Stimulated activated CD8-positive, alpha-beta memory T cell treated with anti-CD3 and anti-CD28 coated beads, Interleukin-2, amount 100 ng/mL, for 48 hours (primary cell): ENCODE data around the gene QSER1.
"Not testable (repeated sequence)": the region's sequence is repeated elsewhere in the genome, so short reads cannot be mapped to it uniquely, and the experiment has no call there.

Experiments
- DNase-seq, 2 donors: peaks; one replicate each; pipeline ENCODE4 v3.0.0-alpha.2; 2020; ENCODE audit warnings: low read depth in 2 of 2

The QSER1 gene

GRCh38 chr11:32935462-32936029 is 42.9 kb downstream of the QSER1 start:
- no peak for DNase-seq

- DNase-seq = not testable (repeated sequence)
Measured at GRCh38 chr11:32936178-32936577, 43.6 kb downstream of the QSER1 start.

GRCh38 chr11:32937283-32937682 is 44.7 kb downstream of the QSER1 start:
- DNase-seq = not testable (repeated sequence)

- no peak for DNase-seq
Measured at GRCh38 chr11:32939046-32939445, 46.4 kb downstream of the QSER1 start.

- DNase-seq = no peak
Measured at GRCh38 chr11:32939866-32940265, 47.3 kb downstream of the QSER1 start.

- no peak for DNase-seq
Measured at GRCh38 chr11:32940865-32941264, 48.3 kb downstream of the QSER1 start.

GRCh38 chr11:32947978-32948377 is 55.4 kb downstream of the QSER1 start:
- no peak for DNase-seq

GRCh38 chr11:32949739-32950138 is 57.1 kb downstream of the QSER1 start:
- DNase-seq = no peak

- no peak for DNase-seq
Measured at GRCh38 chr11:32952421-32952820, 59.8 kb downstream of the QSER1 start.

- DNase-seq = no peak
Measured at GRCh38 chr11:32953700-32954099, 61.1 kb downstream of the QSER1 start.

- DNase-seq = no peak
Measured at GRCh38 chr11:32960553-32961164, 68.0 kb downstream of the QSER1 start.

- DNase-seq = no peak
Measured at GRCh38 chr11:32962016-32962415, 69.4 kb downstream of the QSER1 start.

GRCh38 chr11:32963721-32964120 is 71.1 kb downstream of the QSER1 start:
- DNase-seq = no peak

- no peak for DNase-seq
Measured at GRCh38 chr11:32968541-32968940, 75.9 kb downstream of the QSER1 start.

GRCh38 chr11:32972233-32972632 is 79.6 kb downstream of the QSER1 start:
- not testable (repeated sequence) for DNase-seq

GRCh38 chr11:32972781-32973180 is 80.2 kb downstream of the QSER1 start:
- no peak for DNase-seq

GRCh38 chr11:32982626-32983025 is 90.0 kb downstream of the QSER1 start:
- DNase-seq = no peak

- DNase-seq = no peak
Measured at GRCh38 chr11:32983506-32983905, 90.9 kb downstream of the QSER1 start.

- no peak for DNase-seq
Measured at GRCh38 chr11:32985600-32985999, 93.0 kb downstream of the QSER1 start.

GRCh38 chr11:32987851-32988250 is 95.2 kb downstream of the QSER1 start:
- no peak for DNase-seq

- DNase-seq = no peak
Measured at GRCh38 chr11:32990481-32990880, 97.9 kb downstream of the QSER1 start.

GRCh38 chr11:32991427-32991826 is 98.8 kb downstream of the QSER1 start:
- DNase-seq = no peak

GRCh38 chr11:32991898-32992297 is 99.3 kb downstream of the QSER1 start:
- DNase-seq = no peak

- DNase-seq = no peak
Measured at GRCh38 chr11:33000181-33000580, 107.6 kb downstream of the QSER1 start.
